Right atrium auricular region (tissue), 2 donors: ENCODE results near the gene RASSF3. TPM values are rescaled to one million over a fixed set of nuclear protein-coding genes. Genes with fewer than 3 reads are reported as not detected.

ENCODE experiments used
- DNase-seq: peaks from one replicate; pipeline ENCODE4 v3.0.0-alpha.2; 2019; ENCODE audit warnings: low spot score
- H3K27ac ChIP-seq, 2 donors: fragments of 200-600 bp; sonication (generic); 1 replicate in 1 of 2; 2 replicates in 1 of 2; pipeline ENCODE4 v1.5.1; 2016 to 2019
- H3K27me3 ChIP-seq, 2 donors: fragments of 200-600 bp; sonication (generic); one replicate each; pipeline versions ENCODE4 v1.5.1 to v1.6.0; 2017 to 2019
- H3K36me3 ChIP-seq: fragments of 200-600 bp; sonication (generic); one replicate; pipeline ENCODE4 v1.5.1; 2016
- H3K4me1 ChIP-seq, 2 donors: fragments of 200-600 bp; sonication (generic); one replicate each; pipeline versions ENCODE4 v1.5.1 to v1.6.0; 2017 to 2019
- H3K4me3 ChIP-seq, 2 donors: fragments of 200-600 bp; sonication (generic); 1 replicate in 1 of 2; 2 replicates in 1 of 2; pipeline ENCODE4 v1.5.1; 2017 to 2019; ENCODE audit warnings: mild to moderate bottlenecking in 1 of 2, moderate library complexity in 1 of 2
- H3K9me3 ChIP-seq, 2 donors: fragments of 200-600 bp; sonication (generic); one replicate each; pipeline ENCODE4 v1.5.1; 2019
- CTCF ChIP-seq, 2 donors: fragments of 200-600 bp; sonication (generic); IDR thresholded peaks; one replicate each; pipeline ENCODE4 v1.5.1; 2019; ENCODE audit warnings: antibody characterized with exemption in 2 of 2
- total RNA-seq, 2 donors: library from RNA; depleted of rRNA; stranded (reverse); fragments of >200 nt; gene quantifications; one replicate each; pipeline ENCODE4 v1.1.0, GENCODE V29; 2016

Gene RASSF3
- total RNA-seq, 2 donors from 2014 or later: 55.4 to 88.4 TPM

DNA sequence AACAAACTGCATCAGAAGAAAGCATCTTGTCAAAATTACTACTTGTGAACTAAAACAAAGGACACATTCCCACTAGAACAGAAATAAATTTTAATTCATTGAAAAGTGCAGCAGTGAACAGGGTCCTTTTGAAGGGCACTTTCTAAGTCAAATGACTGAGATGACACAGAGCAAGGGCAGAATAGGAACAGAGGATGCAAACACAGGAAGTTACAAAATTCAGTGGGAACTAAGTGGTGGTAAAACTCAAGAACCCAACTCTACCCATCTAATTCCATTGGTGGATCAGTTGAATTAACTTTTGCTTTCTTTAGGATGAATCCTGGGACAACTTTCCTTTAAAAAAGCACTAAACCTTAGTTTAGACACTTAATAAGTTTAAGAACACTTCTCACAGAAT is 103.1 kb downstream of the RASSF3 start:
- no peak for TF ChIP-seq CTCF (IDR thresholded peaks at IDR 0.05)
- no peak for DNase-seq

DNA sequence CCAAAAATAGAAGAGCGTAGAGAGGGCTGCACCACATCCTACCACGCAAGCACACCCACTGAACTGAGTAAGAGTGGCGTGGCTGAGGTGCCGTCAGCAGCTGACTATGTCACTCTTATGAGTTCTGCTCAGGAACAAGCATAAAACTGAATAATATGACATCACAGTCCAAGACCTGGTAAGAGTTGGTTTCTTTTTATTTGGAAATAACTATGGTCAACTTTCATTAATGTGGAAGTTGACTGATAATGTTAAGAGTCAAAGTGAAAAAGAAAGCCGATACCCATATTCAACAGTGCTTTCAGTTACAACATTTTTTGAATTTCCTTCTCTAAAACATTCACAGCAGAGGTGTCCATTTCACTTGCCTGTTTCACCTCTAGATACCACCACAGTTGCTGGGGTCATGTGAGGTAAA is 104.3 kb downstream of the RASSF3 start:
- H3K9me3 ChIP-seq: no peaks in the 10 kb centered on the region
- H3K27me3 ChIP-seq: no peaks in the 10 kb centered on the region
- H3K36me3 ChIP-seq: peaks cover 34% of the 10 kb centered on the region
- H3K4me3 ChIP-seq: no peak overlapping the region
- DNase-seq: no peak
- no peaks in the 10 kb centered on the region for H3K4me1 ChIP-seq
- H3K27ac ChIP-seq: no peak overlapping the region
- no peak for TF ChIP-seq CTCF (IDR thresholded peaks at IDR 0.05)

More for the DNA sequence above, 103.1 kb downstream of the RASSF3 start:
- Histone ChIP-seq H3K27ac (no peak overlapping the region), H3K4me3 (no peak overlapping the region), H3K36me3 (peaks cover 29% of the 10 kb centered on the region), H3K27me3 (no peaks in the 10 kb centered on the region), H3K9me3 (no peaks in the 10 kb centered on the region), H3K4me1 (no peaks in the 10 kb centered on the region)

DNA sequence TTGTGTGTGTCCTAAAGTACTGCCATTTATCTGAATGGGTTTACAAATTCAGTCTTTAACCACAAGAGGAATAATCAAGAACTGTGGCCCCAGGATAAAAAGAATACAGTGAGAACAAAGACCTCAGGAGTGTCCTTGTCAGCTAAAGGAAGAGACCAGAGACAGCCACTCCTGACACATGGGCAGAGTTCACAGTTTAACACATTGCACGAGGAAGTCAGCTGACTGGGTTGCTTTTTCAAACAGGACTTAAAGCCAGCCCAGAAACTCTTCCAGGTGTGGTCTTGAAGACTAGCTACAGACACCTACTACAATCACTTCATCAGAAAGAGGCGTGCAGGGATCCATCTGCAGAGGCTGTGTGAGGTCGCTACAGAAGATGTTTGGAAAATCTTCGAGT is 106.1 kb downstream of the RASSF3 start:
- Histone ChIP-seq H3K9me3 (no peaks in the 10 kb centered on the region), H3K4me1 (no peaks in the 10 kb centered on the region), H3K27me3 (no peaks in the 10 kb centered on the region), H3K4me3 (no peak overlapping the region), H3K36me3 (peaks cover 47% of the 10 kb centered on the region), H3K27ac (no peak overlapping the region)
- no peak for DNase-seq
- TF ChIP-seq CTCF (IDR thresholded peaks at IDR 0.05): no peak

GRCh38 chr12:64716839-64717455 is 106.7 kb downstream of the RASSF3 start:
- no peak for TF ChIP-seq CTCF (IDR thresholded peaks at IDR 0.05)
- H3K4me1 ChIP-seq: no peaks in the 10 kb centered on the region
- no peaks in the 10 kb centered on the region for H3K9me3 ChIP-seq
- no peak overlapping the region for H3K27ac ChIP-seq
- H3K36me3 ChIP-seq: peaks cover 53% of the 10 kb centered on the region
- H3K27me3 ChIP-seq: no peaks in the 10 kb centered on the region
- H3K4me3 ChIP-seq: no peak overlapping the region
- DNase-seq: no peak

- Histone ChIP-seq H3K36me3 (peaks cover 68% of the 10 kb centered on the region), H3K27me3 (no peaks in the 10 kb centered on the region), H3K27ac (no peak overlapping the region), H3K4me3 (no peak overlapping the region), H3K9me3 (no peaks in the 10 kb centered on the region), H3K4me1 (no peaks in the 10 kb centered on the region)
- TF ChIP-seq CTCF (IDR thresholded peaks at IDR 0.05): no peak
- no peak for DNase-seq
Observed at GRCh38 chr12:64718649-64719048, 108.4 kb downstream of the RASSF3 start.

- Histone ChIP-seq H3K9me3 (no peaks in the 10 kb centered on the region), H3K27me3 (no peaks in the 10 kb centered on the region), H3K36me3 (peaks cover 60% of the 10 kb centered on the region), H3K27ac (no peak overlapping the region), H3K4me3 (no peak overlapping the region), H3K4me1 (no peaks in the 10 kb centered on the region)
- no peak for DNase-seq
- no peak for TF ChIP-seq CTCF (IDR thresholded peaks at IDR 0.05)
Observed at GRCh38 chr12:64720884-64721283, 110.6 kb downstream of the RASSF3 start.
